DMS53 (cell line): Measurements from ENCODE around the gene MYH16.
"Not testable (repeated sequence)": the region's sequence is repeated elsewhere in the genome, so short reads cannot be mapped to it uniquely, and the experiment has no call there.

Experiments
- DNase-seq: peaks from one replicate; lab custom pipeline; 2025; lab: John Stamatoyannopoulos, UW

The MYH16 gene

DNA sequence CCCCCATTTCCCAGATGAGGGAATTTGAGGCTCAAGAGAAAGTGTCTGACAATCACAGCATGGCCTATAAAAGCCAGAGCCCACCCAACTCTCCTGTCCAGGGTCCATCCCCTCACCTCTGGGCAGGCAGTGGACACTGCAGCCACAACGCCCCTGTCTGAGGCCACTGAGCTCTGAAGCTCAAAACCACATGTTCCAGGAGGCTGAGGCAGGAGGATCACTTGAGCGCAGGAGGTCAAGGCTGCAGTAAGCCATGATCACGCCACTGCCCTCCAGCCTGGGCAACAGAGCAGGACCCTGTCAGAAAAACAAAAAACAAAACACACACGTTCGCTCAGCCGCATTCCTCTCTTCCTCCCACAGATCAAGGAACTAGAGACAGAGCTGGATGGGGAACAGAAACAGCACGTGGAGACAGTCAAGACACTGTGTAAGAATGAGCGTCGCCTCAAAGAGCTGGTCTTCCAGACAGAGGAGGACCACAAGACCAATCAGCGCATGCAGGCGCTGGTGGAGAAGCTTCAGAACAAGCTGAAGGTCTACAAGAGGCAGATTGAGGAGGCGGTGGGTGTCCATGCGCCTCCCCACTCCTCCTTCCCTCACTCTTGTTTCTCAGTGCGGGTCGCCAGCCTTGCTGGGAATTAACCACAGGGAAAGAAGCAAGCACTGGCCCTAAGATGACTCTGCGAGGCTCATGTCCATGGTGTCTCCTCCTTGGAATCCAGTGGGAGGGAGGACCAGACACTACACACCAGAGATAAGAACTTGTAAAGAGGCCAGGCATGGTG lies 33.0 kb downstream of the MYH16 start:
- DNase-seq = no peak

DNA sequence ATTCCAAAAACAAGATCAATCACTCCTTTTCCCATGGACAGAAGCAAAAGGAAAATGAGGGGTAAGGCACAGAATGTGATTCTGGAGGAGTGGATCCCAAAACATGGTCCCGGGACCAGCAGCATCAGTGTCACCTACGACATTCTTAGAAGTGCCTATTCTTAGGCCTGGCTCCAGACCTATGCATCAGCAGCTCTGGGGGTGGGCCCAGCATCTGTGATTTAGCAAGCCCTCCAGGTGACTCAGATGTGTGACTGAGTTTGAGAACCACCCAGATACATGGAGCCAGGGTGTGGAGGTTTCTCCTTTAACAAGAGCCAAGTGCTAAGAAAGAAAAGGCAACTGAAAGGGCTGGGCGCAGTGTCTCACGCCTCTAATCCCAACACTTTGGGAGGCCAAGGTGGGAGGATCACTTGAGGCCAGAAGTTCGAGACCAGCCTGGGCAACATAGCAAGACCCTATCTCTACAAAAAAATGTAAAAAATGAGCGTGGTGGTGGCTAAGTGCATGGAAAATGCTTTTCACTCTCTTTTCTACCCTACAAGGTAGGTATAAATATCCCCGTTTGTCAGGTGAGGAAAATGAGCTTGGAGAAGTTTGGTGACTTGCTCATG lies 35.9 kb downstream of the MYH16 start:
- DNase-seq = no peak

DNA sequence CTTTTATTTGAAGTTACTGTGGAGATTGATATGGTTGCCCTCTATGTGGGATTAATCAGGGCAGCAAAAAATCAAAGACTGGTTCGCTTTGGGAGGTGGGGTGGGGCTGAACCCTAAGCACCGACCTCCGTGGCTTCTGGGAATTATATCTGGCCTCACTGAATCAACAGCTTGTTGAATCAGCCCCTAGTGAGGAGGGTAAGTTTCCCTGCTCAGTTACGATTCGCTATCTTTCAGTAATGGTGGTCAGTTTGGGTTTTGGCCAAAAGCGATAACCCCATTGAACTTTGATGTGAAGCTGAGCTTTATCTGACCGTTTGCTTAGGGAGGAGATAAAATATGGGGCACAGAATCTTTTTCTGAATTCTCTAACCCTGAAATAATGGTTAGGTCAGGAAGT lies 36.5 kb downstream of the MYH16 start:
- DNase-seq = no peak

DNA sequence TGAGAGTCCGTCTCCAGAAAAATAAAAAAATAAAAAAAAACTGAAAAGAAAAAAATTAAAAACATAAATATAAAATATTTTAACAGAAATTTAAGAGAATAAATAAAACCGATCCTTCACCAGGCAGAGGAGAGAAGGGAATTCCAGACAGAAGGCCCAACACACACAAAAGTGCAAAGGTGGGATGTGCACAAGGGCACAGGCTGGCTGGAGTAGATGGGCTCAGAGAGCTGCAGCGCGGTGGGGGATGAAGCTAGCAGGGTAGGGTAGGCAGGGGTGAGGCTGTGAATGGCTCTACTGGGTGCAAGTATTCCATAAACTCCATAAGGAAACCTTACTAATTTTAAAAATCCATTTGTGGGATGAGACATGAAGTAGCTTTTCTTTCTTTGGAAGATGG lies 37.4 kb downstream of the MYH16 start:
- no peak for DNase-seq

DNA sequence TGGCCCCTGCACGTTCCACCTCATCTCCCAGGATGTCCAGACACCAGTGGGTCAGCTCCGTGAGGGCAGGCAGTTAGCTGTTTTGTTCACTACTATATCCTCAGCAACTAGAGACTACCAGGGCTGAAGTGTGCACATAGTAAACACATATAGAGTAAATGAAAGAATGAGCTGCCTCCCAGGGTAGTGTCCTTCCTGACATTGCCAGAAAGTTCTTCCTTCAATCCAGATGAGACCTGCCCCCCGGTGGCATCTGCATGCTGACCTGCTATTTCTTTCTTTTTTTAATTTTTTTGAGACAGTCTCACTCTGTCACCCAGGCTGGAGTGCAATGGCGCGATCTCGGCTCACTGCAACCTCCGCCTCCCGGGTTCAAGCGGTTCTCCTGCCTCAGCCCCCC lies 39.1 kb downstream of the MYH16 start:
- no peak for DNase-seq

DNA sequence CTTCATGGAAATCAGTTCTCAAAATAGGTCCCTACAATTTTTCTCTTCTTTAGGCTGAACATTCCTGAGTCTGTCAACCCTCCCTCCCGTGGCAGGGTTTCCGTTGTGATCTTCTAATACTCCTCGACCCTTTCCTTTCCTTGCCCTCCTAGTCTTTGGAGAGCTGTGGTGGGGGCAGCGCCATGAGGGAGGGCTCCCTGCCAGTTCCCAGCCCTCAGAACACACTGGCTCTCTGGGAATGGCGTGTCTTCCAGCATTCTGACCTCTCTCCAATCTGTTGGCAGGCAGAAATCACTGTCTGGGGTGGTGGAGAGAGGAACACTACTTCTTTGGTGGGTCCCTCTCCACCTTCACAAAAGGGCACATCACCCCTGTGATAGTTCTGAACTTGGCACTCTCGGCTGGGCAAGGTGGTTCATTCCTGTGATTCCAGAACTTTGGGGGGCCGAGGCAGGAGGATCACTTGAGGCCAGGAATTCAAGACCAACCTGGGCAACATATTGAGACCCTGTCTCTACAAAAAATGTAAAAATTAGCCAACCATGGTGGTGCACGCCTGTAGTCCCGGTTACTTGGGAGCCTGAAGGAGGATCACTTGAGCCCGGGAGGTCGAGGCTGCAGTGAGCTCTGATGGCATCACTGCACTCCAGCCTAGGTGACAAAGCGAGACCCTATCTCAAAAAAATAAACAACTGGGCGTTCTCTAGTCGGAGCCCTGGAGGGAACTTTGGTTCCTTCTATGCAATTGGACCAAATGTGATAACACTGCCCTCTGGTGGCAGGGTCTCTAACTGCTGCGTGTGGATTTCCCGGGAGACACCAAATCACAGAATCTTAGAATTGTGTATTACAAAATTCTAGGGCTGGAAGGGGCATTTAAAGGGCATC lies 39.9 kb downstream of the MYH16 start:
- peak; percentile 82 for DNase-seq

DNA sequence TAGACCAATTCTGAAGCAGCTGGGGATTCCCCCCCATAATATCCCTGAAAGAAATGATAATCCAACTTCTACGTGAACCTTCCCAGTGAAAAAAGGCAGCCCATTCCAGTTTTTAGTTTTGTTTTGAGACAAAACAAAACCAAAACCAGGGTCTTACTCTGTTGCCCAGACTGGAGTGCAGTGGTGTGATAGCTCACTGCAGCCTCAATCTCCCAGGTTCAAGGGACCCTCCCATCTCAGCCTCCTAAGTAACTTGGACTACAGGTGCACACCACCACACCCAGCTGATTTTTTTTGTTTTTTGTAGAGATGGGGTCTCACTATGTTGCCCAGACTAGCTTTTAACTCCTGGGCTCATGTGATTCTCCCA lies 40.5 kb downstream of the MYH16 start:
- no peak for DNase-seq

DNA sequence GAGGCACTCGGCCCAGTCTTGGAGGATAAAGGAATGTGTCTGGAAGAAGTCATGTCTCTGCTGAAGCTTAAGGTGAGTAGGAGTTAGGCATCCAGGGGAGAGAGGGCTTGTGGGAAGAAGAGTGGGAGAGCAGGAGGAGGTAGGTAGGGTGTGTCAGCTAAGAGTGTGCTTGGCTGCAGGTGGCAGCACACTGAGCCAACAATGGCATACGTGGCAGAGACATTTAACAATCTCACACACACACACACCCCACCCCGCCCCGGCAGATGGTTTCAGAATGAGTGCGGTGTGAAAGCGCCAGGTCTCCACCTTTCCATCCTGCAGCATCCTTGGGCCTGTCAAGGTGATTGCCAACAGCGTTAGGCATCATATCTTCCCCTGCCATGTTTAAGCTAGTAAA lies 41.9 kb downstream of the MYH16 start:
- DNase-seq = peak; percentile 26

DNA sequence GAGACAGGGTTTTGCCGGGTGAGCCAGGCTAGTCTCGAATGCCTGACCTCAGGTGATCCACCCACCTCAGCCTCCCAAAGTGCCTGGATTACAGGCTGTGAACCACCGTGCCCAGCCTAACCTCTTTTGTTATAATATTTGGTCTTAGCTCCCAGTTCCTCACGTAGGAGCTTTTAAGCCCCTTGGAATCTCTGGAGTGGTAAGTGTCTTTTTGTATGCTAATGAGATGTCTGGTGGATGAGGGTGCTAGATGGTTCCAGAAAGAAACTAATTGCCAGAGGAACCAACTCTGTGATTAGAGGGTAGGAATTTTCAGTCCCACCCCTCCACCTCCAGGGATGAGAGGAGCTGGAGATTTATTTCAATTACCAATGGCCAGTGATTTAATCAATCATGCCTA lies 47.7 kb downstream of the MYH16 start:
- no peak for DNase-seq

DNA sequence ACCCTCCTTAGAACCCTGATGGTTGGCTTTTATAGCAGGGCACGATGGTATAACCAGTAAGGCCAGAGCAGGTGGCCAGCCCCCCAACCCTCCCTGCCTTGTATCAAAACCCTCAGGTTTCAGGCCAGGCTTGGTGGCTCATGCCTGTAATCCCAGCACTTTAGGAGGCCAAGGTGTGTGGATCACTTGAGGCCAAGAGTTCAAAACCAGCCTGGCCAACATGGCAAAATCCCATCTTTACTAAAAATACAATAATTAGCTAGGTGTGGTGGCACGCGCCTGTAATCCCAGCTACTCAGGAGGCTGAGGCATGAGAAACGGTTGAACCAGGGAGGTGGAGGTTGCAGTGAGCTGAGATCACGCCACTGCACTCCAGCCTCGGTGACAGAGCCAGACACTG lies 50.0 kb downstream of the MYH16 start:
- DNase-seq = not testable (repeated sequence)

DNA sequence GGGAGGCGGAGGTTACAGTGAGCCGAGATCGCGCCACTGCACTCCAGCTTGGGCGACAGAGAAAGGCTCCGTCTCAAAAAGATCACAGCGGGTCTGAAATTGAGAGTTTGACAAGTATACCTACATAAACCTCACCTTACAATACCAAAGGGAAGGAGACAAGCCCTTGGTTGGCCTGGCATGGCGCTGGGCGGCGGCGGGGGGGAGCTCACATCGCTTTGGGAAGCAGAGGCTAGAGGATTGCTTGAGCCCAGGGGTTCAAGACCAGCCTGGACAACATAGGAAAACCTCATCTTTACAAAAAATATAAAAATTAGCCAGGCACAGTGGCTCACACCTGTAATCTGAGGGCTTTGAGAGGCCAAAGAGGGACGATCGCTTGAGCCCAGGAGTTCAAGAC lies 51.9 kb downstream of the MYH16 start:
- DNase-seq = no peak

DNA sequence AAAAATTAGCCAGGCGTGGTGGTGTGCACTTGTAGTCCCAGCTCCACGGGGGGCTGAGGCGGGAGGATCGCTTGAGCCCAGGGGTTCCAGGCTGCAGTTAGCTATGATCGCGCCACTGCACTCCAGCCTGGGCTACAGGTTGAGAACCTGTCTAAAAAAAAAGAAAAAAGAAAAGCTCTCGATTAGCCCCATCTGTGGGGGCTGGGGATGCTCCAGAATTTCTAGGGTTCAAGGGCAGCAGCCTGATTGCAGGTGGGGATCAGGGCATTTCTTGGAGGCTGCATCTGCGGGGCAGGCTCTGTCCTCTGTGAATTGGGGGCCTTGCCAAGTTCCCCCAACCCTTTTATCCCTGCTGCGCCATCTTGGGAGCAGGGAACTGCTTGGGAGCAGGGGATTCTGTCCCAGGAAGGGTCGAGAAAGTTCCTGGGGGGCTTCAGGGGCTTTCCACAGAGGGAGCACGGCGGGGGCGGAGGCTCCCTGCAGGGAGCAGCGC lies 52.4 kb downstream of the MYH16 start:
- DNase-seq = peak; percentile 53

DNA sequence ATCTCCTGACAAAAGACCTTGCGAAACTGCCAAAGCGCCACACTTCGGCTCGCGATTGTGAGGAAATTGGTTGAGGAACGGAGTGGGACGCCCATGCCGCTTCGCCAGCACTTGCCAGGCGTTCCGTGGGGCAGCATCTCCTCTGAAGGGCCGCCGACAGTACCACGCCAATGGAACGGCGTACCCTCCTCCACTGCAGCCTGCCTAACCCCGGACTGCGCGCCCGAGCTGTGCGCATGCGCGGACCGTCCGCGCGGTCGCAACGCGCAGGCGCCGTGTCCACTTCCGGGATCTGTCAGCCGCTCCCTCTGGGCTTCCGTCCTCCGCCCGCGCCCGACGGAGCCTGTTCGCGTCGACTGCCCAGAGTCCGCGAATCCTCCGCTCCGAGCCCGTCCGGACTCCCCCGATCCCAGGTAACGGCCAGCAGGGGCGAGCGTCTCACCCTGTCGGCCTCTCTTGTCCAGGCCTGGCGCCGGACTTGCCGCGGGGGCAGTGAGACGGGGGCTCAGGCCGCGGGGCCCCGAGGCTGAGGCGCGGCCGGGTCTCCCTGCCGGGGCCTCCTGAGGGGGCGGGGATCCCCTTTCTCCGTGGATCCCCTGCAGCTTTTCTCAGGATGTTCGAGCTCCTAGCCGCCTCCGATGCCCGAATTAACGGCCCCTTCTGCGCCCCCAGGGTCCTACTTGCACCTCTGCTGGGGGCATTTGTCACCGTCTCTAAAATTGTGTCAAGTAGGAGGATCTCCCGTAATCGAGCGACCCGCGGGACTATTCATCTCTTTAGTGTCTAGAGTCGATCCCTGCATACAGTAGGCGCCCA lies 53.2 kb downstream of the MYH16 start, which contains the start of gene ARPC1A:
Gene ARPC1A, plus strand, starts transcription at position 307 of the 816 bp plus-strand sequence. CDS start 7,456 bp downstream, outside the sequence.
- DNase-seq = peak; percentile 98

DNA sequence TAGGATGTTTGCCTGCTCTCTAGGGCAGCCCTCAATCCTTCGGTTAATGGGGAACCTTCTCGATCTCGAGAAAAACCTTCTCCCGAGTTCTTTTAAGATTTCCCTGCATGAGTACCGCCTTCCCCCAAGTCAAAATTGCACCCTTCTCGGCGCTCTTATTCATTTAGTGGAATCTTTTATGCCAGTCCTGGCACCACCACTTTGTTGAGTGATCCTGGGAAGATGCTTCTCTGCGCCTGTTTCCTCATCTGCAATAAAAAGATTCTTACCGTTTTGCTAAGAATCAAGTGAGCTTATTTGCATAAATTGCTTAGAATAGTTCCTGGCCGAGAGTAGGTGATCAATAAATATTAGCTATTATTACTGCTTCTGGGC lies 53.8 kb downstream of the MYH16 start:
- DNase-seq = peak; percentile 43

DNA sequence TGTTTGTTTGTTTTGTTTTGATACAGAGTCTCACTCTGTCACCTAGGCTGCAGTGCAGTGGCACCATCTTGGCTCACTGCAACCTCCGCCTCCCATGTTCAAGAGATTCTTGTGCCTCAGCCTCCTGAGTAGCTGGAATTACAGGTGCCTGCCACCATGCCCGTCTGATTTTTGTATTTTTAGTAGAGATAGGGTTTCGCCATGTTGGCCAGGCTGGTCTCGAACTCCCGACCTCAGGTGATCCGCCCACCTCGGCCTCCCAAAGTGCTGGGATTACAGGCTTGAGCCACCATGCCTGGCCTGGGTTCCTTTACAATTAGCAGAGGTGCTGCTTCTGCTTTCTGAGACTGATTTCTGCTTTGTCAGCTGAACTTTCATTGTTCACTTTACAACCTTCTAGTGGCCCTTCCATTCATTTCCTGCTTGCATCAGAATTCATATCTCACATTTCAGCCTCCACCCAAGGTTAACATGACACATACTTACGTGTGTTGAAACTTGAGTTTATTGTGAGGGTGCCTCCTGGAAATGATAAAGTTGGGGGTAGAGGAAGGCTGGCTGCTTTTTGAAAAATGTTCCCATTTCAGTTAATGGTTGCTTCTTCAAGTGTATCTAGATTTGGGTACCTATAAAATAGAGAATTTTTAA lies 57.8 kb downstream of the MYH16 start:
- DNase-seq = peak; percentile 50

DNA sequence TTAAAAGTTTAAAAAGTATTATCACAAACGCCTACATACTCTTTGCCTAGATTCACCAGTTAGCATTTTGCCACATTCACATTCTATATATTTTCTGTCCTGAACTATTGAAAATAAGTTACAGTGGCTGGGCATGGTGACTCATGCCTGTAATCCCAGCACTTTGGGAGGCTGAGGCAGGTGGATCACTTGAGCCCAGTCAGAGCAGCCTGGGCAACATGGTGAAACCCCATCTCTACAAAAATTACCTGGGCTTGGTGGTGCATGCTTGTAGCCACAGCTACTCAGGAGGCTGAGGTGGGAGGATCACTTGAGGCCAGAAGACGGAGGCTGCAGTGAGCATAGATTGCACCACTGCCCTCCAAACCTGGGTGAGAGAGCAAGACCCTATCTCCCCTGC lies 58.4 kb downstream of the MYH16 start:
- no peak for DNase-seq

DNA sequence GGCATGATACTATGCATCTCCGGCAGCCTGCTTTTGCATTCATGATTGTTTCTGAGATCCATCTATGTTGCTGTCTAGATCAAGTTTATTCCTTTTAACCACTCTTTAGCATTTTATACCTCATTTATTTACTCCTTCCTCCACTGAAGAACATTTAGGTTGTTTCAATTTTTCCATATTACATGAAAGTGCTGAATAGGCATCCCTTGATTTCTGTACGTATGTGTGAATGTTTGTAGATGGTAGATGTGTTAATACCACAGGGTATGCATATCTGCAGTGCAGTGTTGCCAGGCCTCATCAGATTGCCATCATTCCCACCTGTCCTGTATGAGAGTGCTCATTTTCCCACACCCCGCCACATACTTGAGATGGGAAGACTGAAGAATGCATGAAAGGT lies 67.0 kb downstream of the MYH16 start:
- DNase-seq = no peak

DNA sequence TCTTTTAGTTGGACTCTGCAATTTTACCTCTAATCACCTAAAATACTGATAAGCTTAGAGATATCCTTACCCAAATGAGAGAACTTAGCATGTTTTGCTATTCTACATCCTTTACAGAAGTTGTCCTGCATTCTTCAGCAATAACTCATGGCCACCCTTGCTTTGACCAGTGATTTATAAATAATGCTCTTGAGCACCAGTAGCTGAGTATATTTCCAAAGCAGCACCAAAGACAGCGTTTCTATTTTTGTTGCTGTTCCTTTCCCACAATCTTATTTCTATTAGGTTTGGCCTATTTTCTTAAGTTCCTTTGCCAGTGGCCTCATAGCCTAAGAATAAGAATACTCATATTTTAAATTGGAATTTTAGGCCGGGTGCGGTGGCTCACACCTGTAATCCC lies 68.0 kb downstream of the MYH16 start:
- no peak for DNase-seq

DNA sequence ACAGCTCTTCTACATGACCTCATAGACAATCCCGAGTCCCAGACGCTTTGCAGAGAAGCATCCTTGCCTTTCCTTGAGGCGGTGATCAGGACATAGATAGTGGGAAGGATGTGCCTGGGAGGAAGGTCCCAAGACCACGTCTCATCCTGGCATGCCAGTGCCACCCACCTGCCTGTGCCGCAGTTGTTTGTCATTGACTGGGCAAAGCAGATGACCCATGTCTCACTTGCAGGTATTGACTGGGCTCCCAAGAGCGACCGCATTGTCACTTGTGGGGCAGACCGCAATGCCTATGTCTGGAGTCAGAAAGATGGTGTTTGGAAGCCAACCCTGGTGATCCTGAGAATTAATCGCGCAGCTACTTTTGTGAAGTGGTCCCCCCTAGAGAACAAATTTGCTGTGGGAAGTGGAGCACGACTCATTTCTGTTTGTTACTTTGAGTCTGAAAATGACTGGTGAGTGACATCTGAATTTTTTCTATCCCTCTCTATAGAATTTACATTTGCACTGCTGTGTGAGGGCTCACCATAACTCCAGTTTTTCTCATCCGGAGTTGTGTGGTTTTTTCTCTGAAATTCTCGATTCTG lies 71.5 kb downstream of the MYH16 start:
- DNase-seq = no peak

DNA sequence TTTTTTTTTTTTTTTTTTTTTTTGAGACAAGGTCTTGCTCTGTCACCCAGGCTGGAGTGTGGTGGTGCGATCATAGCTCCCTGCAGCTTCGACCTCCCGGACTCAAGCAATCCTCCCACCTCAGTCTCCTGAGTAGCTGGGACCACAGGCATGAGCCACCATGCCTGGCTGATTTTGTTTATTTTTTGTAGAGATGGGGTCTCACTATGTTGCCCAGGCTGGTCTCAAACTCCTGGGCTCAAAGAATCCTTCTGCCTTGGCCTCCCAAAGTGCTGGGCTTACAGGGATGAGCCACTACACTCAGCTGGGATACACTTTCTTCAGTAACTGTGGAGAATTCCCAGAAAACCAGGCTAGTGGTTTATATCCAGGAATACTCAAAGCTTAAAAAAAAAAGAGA lies 78.0 kb downstream of the MYH16 start:
- not testable (repeated sequence) for DNase-seq

DNA sequence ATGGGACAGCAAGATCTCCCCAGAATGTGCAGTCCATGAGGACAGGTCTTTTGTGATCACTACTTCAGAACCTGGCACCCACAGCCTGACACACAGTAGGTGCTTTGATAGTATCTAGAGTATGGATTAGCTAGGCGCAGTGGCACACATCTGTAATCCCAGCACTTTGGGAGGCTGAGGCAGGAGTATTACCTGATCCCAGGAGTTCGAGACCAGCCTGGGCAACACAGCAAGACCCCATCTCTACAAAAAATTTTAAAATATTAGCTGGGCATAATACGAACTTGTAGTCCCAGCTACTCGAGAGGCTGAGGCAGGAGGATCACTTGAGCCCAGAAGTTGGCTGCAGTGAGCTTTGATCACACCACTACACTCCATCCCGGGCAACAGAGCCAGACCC lies 79.6 kb downstream of the MYH16 start:
- DNase-seq = no peak
